Measurements from ENCODE around the gene YBEY. TPM values are rescaled to one million over a fixed set of nuclear protein-coding genes. Genes with fewer than 3 reads are reported as not detected.

The YBEY gene
- total and polyA plus RNA-seq, 4 donors, result 7.6 to 32.1 (median 15.1) TPM

DNA sequence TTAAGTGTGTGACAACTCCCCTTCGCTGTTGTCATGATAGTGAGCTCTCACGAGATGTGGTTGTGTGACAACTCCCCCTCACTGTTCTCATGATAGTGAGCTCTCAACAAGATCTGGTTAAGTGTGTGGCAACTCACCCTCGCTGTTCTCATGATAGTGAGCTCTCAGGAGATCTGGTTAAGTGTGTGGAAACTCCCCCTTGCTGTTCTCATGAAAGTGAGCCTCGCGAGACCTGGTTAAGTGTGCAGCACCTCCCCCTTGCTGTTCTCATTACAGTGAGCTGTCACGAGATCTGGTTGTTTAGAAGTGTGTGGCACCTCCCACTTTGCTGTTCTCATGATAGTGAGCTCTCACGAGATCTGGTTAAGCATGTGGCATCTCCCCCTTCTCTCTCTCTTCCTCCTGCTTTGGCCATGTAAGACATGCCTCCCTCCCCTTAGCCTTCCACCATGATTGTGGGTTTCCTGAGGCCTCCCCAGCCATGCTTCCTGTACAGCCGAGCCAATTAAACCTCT is 32.5 kb upstream of the YBEY start:
- TF ChIP-seq, protein P1, sequence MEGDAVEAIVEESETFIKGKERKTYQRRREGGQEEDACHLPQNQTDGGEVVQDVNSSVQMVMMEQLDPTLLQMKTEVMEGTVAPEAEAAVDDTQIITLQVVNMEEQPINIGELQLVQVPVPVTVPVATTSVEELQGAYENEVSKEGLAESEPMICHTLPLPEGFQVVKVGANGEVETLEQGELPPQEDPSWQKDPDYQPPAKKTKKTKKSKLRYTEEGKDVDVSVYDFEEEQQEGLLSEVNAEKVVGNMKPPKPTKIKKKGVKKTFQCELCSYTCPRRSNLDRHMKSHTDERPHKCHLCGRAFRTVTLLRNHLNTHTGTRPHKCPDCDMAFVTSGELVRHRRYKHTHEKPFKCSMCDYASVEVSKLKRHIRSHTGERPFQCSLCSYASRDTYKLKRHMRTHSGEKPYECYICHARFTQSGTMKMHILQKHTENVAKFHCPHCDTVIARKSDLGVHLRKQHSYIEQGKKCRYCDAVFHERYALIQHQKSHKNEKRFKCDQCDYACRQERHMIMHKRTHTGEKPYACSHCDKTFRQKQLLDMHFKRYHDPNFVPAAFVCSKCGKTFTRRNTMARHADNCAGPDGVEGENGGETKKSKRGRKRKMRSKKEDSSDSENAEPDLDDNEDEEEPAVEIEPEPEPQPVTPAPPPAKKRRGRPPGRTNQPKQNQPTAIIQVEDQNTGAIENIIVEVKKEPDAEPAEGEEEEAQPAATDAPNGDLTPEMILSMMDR (IDR thresholded peaks at IDR 0.05; ENCODE audit: control extremely low read depth, extremely low read depth), result no peak
- Histone ChIP-seq H3K4me3 (no peak overlapping the region), H3K27ac (ENCODE audit: low read depth in 1 of 2, low read length in 1 of 2) (no peak overlapping the region), H3K27me3 (ENCODE audit: control insufficient read depth in 3 of 3, insufficient read depth in 3 of 3, low read length in 2 of 3) (no peaks in the 10 kb centered on the region), H3K9me3 (ENCODE audit: control insufficient read depth in 4 of 4, insufficient read depth in 3 of 4, low read length in 3 of 4) (no peaks in the 10 kb centered on the region), H3K36me3 (ENCODE audit: control insufficient read depth in 4 of 4, insufficient read depth in 4 of 4, low read length in 4 of 4) (peaks cover 32 to 60% (median 52%) of the 10 kb centered on the region in 4 donors), H3K4me1 (ENCODE audit: control insufficient read depth in 5 of 5, insufficient read depth in 5 of 5, low read length in 5 of 5) (no peaks in the 10 kb centered on the region), H3K9ac (ENCODE audit: insufficient read depth in 1 of 2, low read length in 2 of 2) (no peak overlapping the region)
- no peak for DNase-seq
- ATAC-seq (ENCODE audit: insufficient read depth, low FRiP score), result no peak
- 53 to 66% methylated on average over 8 of the region's 8 CpGs for WGBS, 2 donors

- DNase-seq (no peak), ATAC-seq (ENCODE audit: insufficient read depth, low FRiP score) (no peak)
- no peak overlapping the region for H3K27ac ChIP-seq (ENCODE audit: low read depth in 1 of 2, low read length in 1 of 2)
- WGBS, 2 donors, result 72 to 87% methylated on average over 12 of the region's 12 CpGs
- H3K4me3 ChIP-seq, result no peak overlapping the region
- H3K36me3 ChIP-seq (ENCODE audit: control insufficient read depth in 4 of 4, insufficient read depth in 4 of 4, low read length in 4 of 4), result peaks cover 32 to 64% (median 55%) of the 10 kb centered on the region in 4 donors
- no peaks in the 10 kb centered on the region for H3K4me1 ChIP-seq (ENCODE audit: control insufficient read depth in 5 of 5, insufficient read depth in 5 of 5, low read length in 5 of 5)
- TF ChIP-seq, protein P1 (IDR thresholded peaks at IDR 0.05; ENCODE audit: control extremely low read depth, extremely low read depth), result no peak
- no peaks in the 10 kb centered on the region for H3K9me3 ChIP-seq (ENCODE audit: control insufficient read depth in 4 of 4, insufficient read depth in 3 of 4, low read length in 3 of 4)
- H3K27me3 ChIP-seq (ENCODE audit: control insufficient read depth in 3 of 3, insufficient read depth in 3 of 3, low read length in 2 of 3), result no peaks in the 10 kb centered on the region
- H3K9ac ChIP-seq (ENCODE audit: insufficient read depth in 1 of 2, low read length in 2 of 2), result no peak overlapping the region
Measured at GRCh38 chr21:46254208-46254975, 31.8 kb upstream of the YBEY start.

DNA sequence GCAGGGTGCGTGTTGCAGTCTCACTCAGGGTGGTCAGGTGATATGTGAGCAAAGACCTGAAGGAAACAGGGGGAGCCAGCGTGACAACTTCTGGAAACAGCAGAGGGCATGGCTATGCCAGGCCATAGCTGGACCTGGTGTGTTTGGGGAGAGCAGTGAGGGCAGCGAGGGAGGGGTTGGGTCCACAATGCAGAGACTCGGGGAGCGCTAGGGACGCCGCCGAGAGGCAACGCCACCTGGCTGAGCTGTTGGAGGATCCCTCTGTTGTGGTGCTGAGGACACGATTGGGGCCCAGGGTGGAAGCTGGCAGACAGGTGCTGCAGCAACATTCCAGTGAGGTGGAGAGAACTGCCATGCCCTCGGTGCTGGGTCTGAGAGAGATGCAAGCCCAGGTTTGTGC is 31.0 kb upstream of the YBEY start:
- Histone ChIP-seq H3K4me3 (no peak overlapping the region), H3K9me3 (ENCODE audit: control insufficient read depth in 4 of 4, insufficient read depth in 3 of 4, low read length in 3 of 4) (no peaks in the 10 kb centered on the region), H3K4me1 (ENCODE audit: control insufficient read depth in 5 of 5, insufficient read depth in 5 of 5, low read length in 5 of 5) (no peaks in the 10 kb centered on the region), H3K27me3 (ENCODE audit: control insufficient read depth in 3 of 3, insufficient read depth in 3 of 3, low read length in 2 of 3) (no peaks in the 10 kb centered on the region), H3K36me3 (ENCODE audit: control insufficient read depth in 4 of 4, insufficient read depth in 4 of 4, low read length in 4 of 4) (peaks cover 31 to 61% (median 51%) of the 10 kb centered on the region in 4 donors), H3K9ac (ENCODE audit: insufficient read depth in 1 of 2, low read length in 2 of 2) (no peak overlapping the region), H3K27ac (ENCODE audit: low read depth in 1 of 2, low read length in 1 of 2) (no peak overlapping the region)
- WGBS, 2 donors, result 87 to 96% methylated on average over 11 of the region's 11 CpGs
- DNase-seq (no peak), ATAC-seq (ENCODE audit: insufficient read depth, low FRiP score) (no peak)
- TF ChIP-seq, protein P1 (IDR thresholded peaks at IDR 0.05; ENCODE audit: control extremely low read depth, extremely low read depth), result no peak

All from lung (tissue), 12 donors.